HepG2 (cell line): Measurements from ENCODE around the gene DIPK1A. TPM values are rescaled to one million over a fixed set of nuclear protein-coding genes. Genes with fewer than 3 reads are reported as not detected.

Experiments
- ATAC-seq: fragments of 200-7000 bp; cut with Tn5 transposase; 3 replicates; pipeline ENCODE4 v1.9.1; 2020; ENCODE audit warnings: mild to moderate bottlenecking, moderate library complexity
- BruUV-seq: library from RNA; stranded (reverse); fragments of 400-500 nt; replicated peaks from 2 replicates; lab custom pipeline; 2021; lab: Mats Ljungman, UMichigan
- CTCF ChIA-PET: fragments of 300-600 bp; formaldehyde crosslinking; extraction: SDS; loops from one replicate; lab custom pipeline; 2021; ENCODE audit warnings: low total read pairs, inconsistent platforms, low intra/inter-chr PET ratio; lab: Yijun Ruan, JAX
- POLR2A ChIA-PET: fragments of 350-600 bp; sonication (Branson Sonifier 250); formaldehyde crosslinking; loops from one replicate; lab custom pipeline; 2020; ENCODE audit warnings: antibody characterized with exemption, inconsistent platforms; lab: Yijun Ruan, JAX
- DNase-seq: peaks from one replicate; pipeline ENCODE4 v3.0.0-alpha.2; 2015; ENCODE audit warnings: low spot score
- FAIRE-seq: peaks from 3 replicates; lab custom pipeline; 2011; peaks lifted over from hg19 to GRCh38; lab: Jason Lieb, UNC
- H2AFZ ChIP-seq: one replicate; pipeline ENCODE4 v1.6.1; 2011; ENCODE audit warnings: low read length, inconsistent platforms
- H3K27ac ChIP-seq: fragments of 300-600 bp; 3 replicates; pipeline ENCODE4 v1.8.0; 2011; ENCODE audit warnings: mixed run types, mild to moderate bottlenecking, mixed read lengths, low read length, inconsistent platforms; ENCODE audit not compliant: insufficient read depth; ENCODE audit errors: extremely low read length
- H3K27me3 ChIP-seq, 2 experiments: fragments of 200-600 bp in 1 of 2; 2 replicates in 1 of 2; 3 replicates in 1 of 2; pipeline versions ENCODE4 v1.6.0 to v1.8.0; 2011; ENCODE audit warnings: low read length in 2 of 2, mild to moderate bottlenecking in 2 of 2, moderate library complexity in 2 of 2, inconsistent platforms in 1 of 2; ENCODE audit not compliant: insufficient read depth in 2 of 2, control insufficient read depth in 1 of 2
- H3K36me3 ChIP-seq, 2 experiments: fragments of 200-600 bp in 1 of 2; replicated peaks in 1 of 2; 2 replicates in 1 of 2; 3 replicates in 1 of 2; pipeline versions ENCODE4 v1.5.1 to v1.8.0; 2011; ENCODE audit warnings: low read length in 2 of 2, inconsistent platforms in 1 of 2; ENCODE audit not compliant: insufficient read depth in 2 of 2, control insufficient read depth in 1 of 2
- H3K4me1 ChIP-seq: 2 replicates; pipeline ENCODE4 v1.5.1; 2012; ENCODE audit warnings: low read length, inconsistent platforms; ENCODE audit not compliant: insufficient read depth
- H3K4me2 ChIP-seq: 2 replicates; pipeline ENCODE4 v1.6.0; 2011; ENCODE audit warnings: low read depth, low read length, inconsistent platforms
- H3K4me3 ChIP-seq, 3 experiments: fragments of 200-600 bp in 1 of 3; sonication (generic), shearing (Covaris generic) in 1 of 3; replicated peaks in 1 of 3; 2 replicates each; pipeline ENCODE4 v1.5.1; 2011 to 2016; ENCODE audit warnings: low read length in 3 of 3, inconsistent platforms in 2 of 3, low read depth in 2 of 3, mild to moderate bottlenecking in 2 of 3, control low read depth in 1 of 3, mixed read lengths in 1 of 3; ENCODE audit not compliant: insufficient read depth in 1 of 3
- H3K79me2 ChIP-seq: one replicate; pipeline ENCODE4 v1.6.1; 2011; ENCODE audit warnings: low read length, inconsistent platforms; ENCODE audit not compliant: insufficient read depth
- H3K9ac ChIP-seq: 2 replicates; pipeline ENCODE4 v1.6.0; 2011; ENCODE audit warnings: mild to moderate bottlenecking, low read depth, low read length, inconsistent platforms; ENCODE audit not compliant: insufficient read depth
- H3K9me3 ChIP-seq: 2 replicates; pipeline ENCODE4 v1.5.1; 2012; ENCODE audit warnings: mild to moderate bottlenecking, low read length
- H4K20me1 ChIP-seq: 2 replicates; pipeline ENCODE4 v1.6.0; 2011; ENCODE audit warnings: inconsistent platforms, mild to moderate bottlenecking, low read length, moderate library complexity; ENCODE audit not compliant: insufficient read depth
- ARID5B ChIP-seq: IDR thresholded peaks from 2 replicates; pipeline ENCODE4 v1.4.0; 2020; ENCODE audit warnings: mild to moderate bottlenecking, missing genetic modification reagents
- CEBPB ChIP-seq: IDR thresholded peaks from 2 replicates; pipeline ENCODE4 v1.6.1; 2011; ENCODE audit warnings: low read depth, low read length, improper control_type of control experiment, borderline replicate concordance
- ZNF777 ChIP-seq: sonication (generic); formaldehyde crosslinking; IDR thresholded peaks from 2 replicates; pipeline ENCODE4 v1.4.0; 2020; ENCODE audit warnings: missing genetic modification reagents
- WGBS: methylation state at CpG from one replicate; pipeline ENCODE4 v1.1.6; 2017; ENCODE audit warnings: low lambda C conversion rate; 5-methylcytosine and 5-hydroxymethylcytosine counted together
- in situ Hi-C: cut with HindIII; loops from 2 replicates; pipeline ENCODE4 v1.10.0; 2017; ENCODE audit warnings: low pct_unique_long_range_greater_than_20kb; ENCODE audit not compliant: extremely low pct_ligation_motif_present
- intact Hi-C: fragments of 100-400 bp; cut with micrococcal nuclease; formaldehyde crosslinking; loops from one replicate; pipeline ENCODE4 v1.10.0; 2022; ENCODE audit not compliant: unreplicated experiment
- polyA plus RNA-seq, 8 experiments: library from polyadenylated mRNA; depleted of rRNA in 3 of 8; stranded (reverse) in 7 of 8; unstranded in 1 of 8; fragments of >200 nt; fragmentation: Illumina TruSeq in 4 of 8; extraction: Trizol in 4 of 8; gene quantifications; 2 replicates each; pipeline versions ENCODE4 v1.2.1 to v1.2.3, GENCODE V29; 2011 to 2016; ENCODE audit warnings: low read depth in 4 of 8, missing spikeins in 1 of 8, mixed read lengths in 1 of 8; ENCODE audit not compliant: insufficient read depth in 1 of 8
- total RNA-seq, 5 experiments: library from RNA; depleted of rRNA; stranded (reverse); fragments of >200 nt; fragmentation: Illumina TruSeq; extraction: Trizol; gene quantifications; 2 replicates each; pipeline ENCODE4 v1.2.3, GENCODE V29; 2016; ENCODE audit warnings: low read depth in 1 of 5
- TF ChIP-seq, protein P1 (sequence below): sonication (generic); formaldehyde crosslinking; IDR thresholded peaks from 2 replicates; pipeline ENCODE4 v1.9.0; 2021; ENCODE audit warnings: missing genetic modification reagents, mild to moderate bottlenecking, borderline replicate concordance
- TF ChIP-seq, protein P2 (sequence below): sonication (generic); formaldehyde crosslinking; IDR thresholded peaks from 2 replicates; pipeline ENCODE4 v1.8.0; 2022; ENCODE audit warnings: mild to moderate bottlenecking, missing genetic modification reagents
- TF ChIP-seq, protein P3 (sequence below): sonication (generic); formaldehyde crosslinking; conservative IDR thresholded peaks from 2 replicates; pipeline ENCODE4 v1.4.0; 2020; ENCODE audit warnings: missing genetic modification reagents

The DIPK1A gene
- total and polyA plus RNA-seq, 2 of the 13 experiments (the other 11 are each of a cell fraction or from before 2014, with no cell fraction given), result 8.4 TPM

GRCh38 chr1:92969517-92969916 is 8.3 kb upstream of the DIPK1A start:
- Histone ChIP-seq H3K36me3 (no peaks in the 10 kb centered on the region), H4K20me1 (no peaks in the 10 kb centered on the region), H3K27me3 (peaks cover 0 to 12% of the 10 kb centered on the region in 2 experiments; a peak in 3 of 5 replicates), H3K4me2 (no peak overlapping the region), H3K9ac (no peak overlapping the region), H3K4me1 (peaks cover 24% of the 10 kb centered on the region), H3K79me2 (no peaks in the 10 kb centered on the region), H3K4me3 (no peak overlapping the region), H2AFZ (no peak overlapping the region), H3K27ac (no peak overlapping the region), H3K9me3 (no peaks in the 10 kb centered on the region)
- ATAC-seq (no peak), FAIRE-seq (no peak), DNase-seq (no peak)
- WGBS, result 36% methylated on average over 3 of the region's 3 CpGs
- in situ Hi-C loops (no loop called here), intact Hi-C loops (loop anchor here (2.0 kb wide), 1 partner anchor 111 kb away; no protein-coding TSS in a partner anchor)
- BruUV-seq, result no TSS peak
- CTCF ChIA-PET, result interaction anchor here (2.9 kb wide), 1 partner anchor 24 kb away, joined by 19 read pairs; no protein-coding TSS in a partner anchor
- TF ChIP-seq CEBPB (peak; percentile 44), ZNF777 (CRISPR knock-in tag) (no peak)
- TF ChIP-seq, protein P1, sequence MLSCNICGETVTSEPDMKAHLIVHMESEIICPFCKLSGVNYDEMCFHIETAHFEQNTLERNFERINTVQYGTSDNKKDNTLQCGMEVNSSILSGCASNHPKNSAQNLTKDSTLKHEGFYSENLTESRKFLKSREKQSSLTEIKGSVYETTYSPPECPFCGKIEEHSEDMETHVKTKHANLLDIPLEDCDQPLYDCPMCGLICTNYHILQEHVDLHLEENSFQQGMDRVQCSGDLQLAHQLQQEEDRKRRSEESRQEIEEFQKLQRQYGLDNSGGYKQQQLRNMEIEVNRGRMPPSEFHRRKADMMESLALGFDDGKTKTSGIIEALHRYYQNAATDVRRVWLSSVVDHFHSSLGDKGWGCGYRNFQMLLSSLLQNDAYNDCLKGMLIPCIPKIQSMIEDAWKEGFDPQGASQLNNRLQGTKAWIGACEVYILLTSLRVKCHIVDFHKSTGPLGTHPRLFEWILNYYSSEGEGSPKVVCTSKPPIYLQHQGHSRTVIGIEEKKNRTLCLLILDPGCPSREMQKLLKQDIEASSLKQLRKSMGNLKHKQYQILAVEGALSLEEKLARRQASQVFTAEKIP, result no peak
- POLR2A ChIA-PET, result no interaction called here

- Histone ChIP-seq H3K4me3 (0 out of 6 replicates have a peak overlapping the region, but pooled peaks of 1 of the 3 experiments have one; percentile 29), H3K4me2 (peak overlapping the region; percentile 36), H3K9ac (no peak overlapping the region), H4K20me1 (no peaks in the 10 kb centered on the region), H3K79me2 (no peaks in the 10 kb centered on the region), H3K27ac (no peak overlapping the region), H3K9me3 (no peaks in the 10 kb centered on the region), H2AFZ (no peak overlapping the region), H3K36me3 (no peaks in the 10 kb centered on the region), H3K27me3 (peaks cover under 1 to 16% of the 10 kb centered on the region in 2 experiments; a peak in 3 of 5 replicates), H3K4me1 (peaks cover 33% of the 10 kb centered on the region)
- WGBS, result 2% methylated on average over 2 of the region's 2 CpGs
- ATAC-seq (peak; percentile 85), DNase-seq (peak; percentile 45), FAIRE-seq (peak; percentile 44)
- no TSS peak for BruUV-seq
- ChIA-PET POLR2A (no interaction called here), CTCF (interaction anchor here (0.9 to 2.9 kb wide), 3 partner anchors 8 to 109 kb away, joined by 3 to 19 read pairs (median 13); no protein-coding TSS in a partner anchor)
- intact Hi-C loops (loop anchor here (1.0 to 2.0 kb wide), 2 partner anchors 26 to 110 kb away; no protein-coding TSS in a partner anchor), in situ Hi-C loops (no loop called here)
- TF ChIP-seq, protein P2, sequence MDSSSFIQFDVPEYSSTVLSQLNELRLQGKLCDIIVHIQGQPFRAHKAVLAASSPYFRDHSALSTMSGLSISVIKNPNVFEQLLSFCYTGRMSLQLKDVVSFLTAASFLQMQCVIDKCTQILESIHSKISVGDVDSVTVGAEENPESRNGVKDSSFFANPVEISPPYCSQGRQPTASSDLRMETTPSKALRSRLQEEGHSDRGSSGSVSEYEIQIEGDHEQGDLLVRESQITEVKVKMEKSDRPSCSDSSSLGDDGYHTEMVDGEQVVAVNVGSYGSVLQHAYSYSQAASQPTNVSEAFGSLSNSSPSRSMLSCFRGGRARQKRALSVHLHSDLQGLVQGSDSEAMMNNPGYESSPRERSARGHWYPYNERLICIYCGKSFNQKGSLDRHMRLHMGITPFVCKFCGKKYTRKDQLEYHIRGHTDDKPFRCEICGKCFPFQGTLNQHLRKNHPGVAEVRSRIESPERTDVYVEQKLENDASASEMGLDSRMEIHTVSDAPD (CRISPR knock-in tag), result no peak
- TF ChIP-seq, protein P3, sequence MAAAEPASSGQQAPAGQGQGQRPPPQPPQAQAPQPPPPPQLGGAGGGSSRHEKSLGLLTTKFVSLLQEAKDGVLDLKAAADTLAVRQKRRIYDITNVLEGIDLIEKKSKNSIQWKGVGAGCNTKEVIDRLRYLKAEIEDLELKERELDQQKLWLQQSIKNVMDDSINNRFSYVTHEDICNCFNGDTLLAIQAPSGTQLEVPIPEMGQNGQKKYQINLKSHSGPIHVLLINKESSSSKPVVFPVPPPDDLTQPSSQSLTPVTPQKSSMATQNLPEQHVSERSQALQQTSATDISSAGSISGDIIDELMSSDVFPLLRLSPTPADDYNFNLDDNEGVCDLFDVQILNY (CRISPR knock-in tag), result no peak
- TF ChIP-seq ARID5B (CRISPR knock-in tag), result peak; percentile 13; the same call in 1 of the 2 replicates
These were observed 7.1 kb upstream of the DIPK1A start for GRCh38 chr1:92968138-92969032.
